MCF 10A (cell line): Measurements from ENCODE around the gene KAZN. TPM values are rescaled to one million over a fixed set of nuclear protein-coding genes. Genes with fewer than 3 reads are reported as not detected.
"Not testable (repeated sequence)": the region's sequence is repeated elsewhere in the genome, so short reads cannot be mapped to it uniquely, and the experiment has no call there.

Experiments
- BruUV-seq: library from RNA; stranded (reverse); fragments of 400-500 nt; replicated peaks from 2 replicates; lab custom pipeline; 2021; lab: Mats Ljungman, UMichigan
- CTCF ChIA-PET: fragments of 300-600 bp; sonication (Branson Sonifier 250); formaldehyde crosslinking; extraction: SDS; loops from one replicate; lab custom pipeline; 2021; ENCODE audit warnings: antibody characterized with exemption, inconsistent platforms; lab: Yijun Ruan, JAX
- POLR2A ChIA-PET: fragments of 300-600, 350-650 bp; sonication (Branson Sonifier 250); formaldehyde crosslinking; extraction: SDS; loops from one replicate; lab custom pipeline; 2020; ENCODE audit warnings: antibody characterized with exemption, inconsistent platforms; lab: Yijun Ruan, JAX
- DNase-seq: peaks from one replicate; pipeline ENCODE4 v3.0.0-alpha.2; 2018; ENCODE audit not compliant: unreplicated experiment
- H3K27ac Mint-ChIP-seq: one replicate; pipeline ENCODE4 v1.8.0; 2022; ENCODE audit warnings: mild to moderate bottlenecking, low read depth, mixed read lengths; ENCODE audit not compliant: unreplicated experiment
- H3K27me3 Mint-ChIP-seq: one replicate; pipeline ENCODE4 v1.8.0; 2022; ENCODE audit warnings: mixed read lengths; ENCODE audit not compliant: insufficient read depth, unreplicated experiment
- H3K36me3 Mint-ChIP-seq: one replicate; pipeline ENCODE4 v1.8.0; 2022; ENCODE audit warnings: mild to moderate bottlenecking, moderate library complexity, mixed read lengths; ENCODE audit not compliant: insufficient read depth, unreplicated experiment
- H3K4me1 Mint-ChIP-seq: one replicate; pipeline ENCODE4 v1.8.0; 2022; ENCODE audit warnings: mixed read lengths; ENCODE audit not compliant: insufficient read depth, unreplicated experiment
- H3K4me3 Mint-ChIP-seq: one replicate; pipeline ENCODE4 v1.8.0; 2022; ENCODE audit warnings: mild to moderate bottlenecking, moderate library complexity, mixed read lengths; ENCODE audit not compliant: unreplicated experiment
- H3K9me3 Mint-ChIP-seq: one replicate; pipeline ENCODE4 v1.8.0; 2022; ENCODE audit warnings: mixed read lengths; ENCODE audit not compliant: unreplicated experiment
- intact Hi-C: fragments of 100-400 bp; cut with micrococcal nuclease; formaldehyde crosslinking; loops from 2 replicates; pipeline ENCODE4 v1.14.1; 2022
- total RNA-seq: library from RNA; stranded (reverse); gene quantifications from 2 replicates; pipeline ENCODE4 v1.2.3, GENCODE V29; 2022
- TF ChIP-seq, protein P1 (sequence below): fragments of 200-600 bp; IDR thresholded peaks from one replicate; pipeline ENCODE4 v1.8.0; 2022; ENCODE audit warnings: antibody characterized with exemption, mild to moderate bottlenecking; ENCODE audit not compliant: unreplicated experiment

The KAZN gene
- total RNA-seq, 1 experiment from 2014 or later = 3.3 TPM

GRCh38 chr1:14577261-14577660, 21.2 kb upstream of the KAZN start:
- Mint-ChIP-seq H3K36me3 (no peaks in the 10 kb centered on the region), H3K27ac (no peak overlapping the region), H3K27me3 (no peaks in the 10 kb centered on the region), H3K4me3 (no peak overlapping the region), H3K4me1 (peaks cover 7% of the 10 kb centered on the region), H3K9me3 (peaks cover 25% of the 10 kb centered on the region)
- intact Hi-C loops = no loop called here
- ChIA-PET POLR2A (interaction anchor here (1.1 kb wide), 1 partner anchor 8 kb away, joined by 3 read pairs; no protein-coding TSS in a partner anchor), CTCF (interaction anchor here (0.5 to 1.2 kb wide), 3 partner anchors 19 to 517 kb away, joined by 3 read pairs; no protein-coding TSS in a partner anchor)
- DNase-seq = no peak
- no TSS peak for BruUV-seq
- TF ChIP-seq, protein P1, sequence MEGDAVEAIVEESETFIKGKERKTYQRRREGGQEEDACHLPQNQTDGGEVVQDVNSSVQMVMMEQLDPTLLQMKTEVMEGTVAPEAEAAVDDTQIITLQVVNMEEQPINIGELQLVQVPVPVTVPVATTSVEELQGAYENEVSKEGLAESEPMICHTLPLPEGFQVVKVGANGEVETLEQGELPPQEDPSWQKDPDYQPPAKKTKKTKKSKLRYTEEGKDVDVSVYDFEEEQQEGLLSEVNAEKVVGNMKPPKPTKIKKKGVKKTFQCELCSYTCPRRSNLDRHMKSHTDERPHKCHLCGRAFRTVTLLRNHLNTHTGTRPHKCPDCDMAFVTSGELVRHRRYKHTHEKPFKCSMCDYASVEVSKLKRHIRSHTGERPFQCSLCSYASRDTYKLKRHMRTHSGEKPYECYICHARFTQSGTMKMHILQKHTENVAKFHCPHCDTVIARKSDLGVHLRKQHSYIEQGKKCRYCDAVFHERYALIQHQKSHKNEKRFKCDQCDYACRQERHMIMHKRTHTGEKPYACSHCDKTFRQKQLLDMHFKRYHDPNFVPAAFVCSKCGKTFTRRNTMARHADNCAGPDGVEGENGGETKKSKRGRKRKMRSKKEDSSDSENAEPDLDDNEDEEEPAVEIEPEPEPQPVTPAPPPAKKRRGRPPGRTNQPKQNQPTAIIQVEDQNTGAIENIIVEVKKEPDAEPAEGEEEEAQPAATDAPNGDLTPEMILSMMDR = no peak

DNA sequence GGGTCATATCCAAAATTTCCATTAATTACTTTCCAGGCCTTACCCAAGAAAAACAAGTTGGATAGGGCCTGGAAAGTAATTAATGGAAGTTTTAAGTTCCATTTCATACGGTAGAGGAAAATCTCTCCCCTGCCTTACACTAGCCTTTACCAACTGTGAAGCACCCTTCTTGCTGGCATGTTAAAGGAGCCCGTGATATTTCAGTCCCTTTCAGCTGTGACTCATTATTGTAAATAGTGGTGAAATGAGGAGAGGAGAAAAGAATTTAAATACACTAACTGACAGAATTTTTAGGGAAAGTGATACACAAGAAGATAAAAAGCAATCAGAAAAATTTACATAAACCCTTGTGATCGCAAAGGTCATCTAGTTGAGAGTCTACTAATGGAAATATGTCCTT, 20.3 kb upstream of the KAZN start:
- TF ChIP-seq, protein P1 = no peak
- Mint-ChIP-seq H3K36me3 (no peaks in the 10 kb centered on the region), H3K27ac (no peak overlapping the region), H3K4me3 (no peak overlapping the region), H3K9me3 (peaks cover 25% of the 10 kb centered on the region), H3K4me1 (peaks cover 7% of the 10 kb centered on the region), H3K27me3 (no peaks in the 10 kb centered on the region)
- ChIA-PET CTCF (interaction anchor here (1.0 to 1.2 kb wide), 2 partner anchors 20 to 469 kb away, joined by 3 read pairs; no protein-coding TSS in a partner anchor), POLR2A (no interaction called here)
- BruUV-seq = no TSS peak
- no peak for DNase-seq
- intact Hi-C loops = no loop called here

DNA sequence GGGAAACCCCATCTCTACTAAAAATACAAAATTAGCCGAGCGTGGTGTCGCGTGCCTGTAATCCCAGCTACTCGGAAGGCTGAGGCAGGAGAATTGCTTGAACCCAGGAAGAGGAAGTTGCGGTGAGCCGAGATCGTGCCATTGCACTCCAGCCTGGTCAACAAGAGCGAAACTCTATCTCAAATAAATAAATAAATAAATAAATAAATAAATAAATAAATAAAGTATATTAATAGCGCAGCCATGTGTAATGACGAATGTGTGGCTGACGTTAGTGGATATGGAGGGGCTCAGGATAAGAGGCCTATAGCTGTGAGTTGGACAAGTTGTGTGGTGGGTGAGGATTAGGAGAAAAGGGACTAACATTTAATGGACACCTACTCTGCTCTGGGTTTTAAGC, 18.2 kb upstream of the KAZN start:
- POLR2A ChIA-PET, H3K4me3 Mint-ChIP-seq, BruUV-seq, intact Hi-C loops, H3K36me3 Mint-ChIP-seq, CTCF ChIA-PET, DNase-seq, H3K4me1 Mint-ChIP-seq, H3K27me3 Mint-ChIP-seq, H3K27ac Mint-ChIP-seq: not testable (repeated sequence)
- peaks cover 17% of the 10 kb centered on the region for H3K9me3 Mint-ChIP-seq

DNA sequence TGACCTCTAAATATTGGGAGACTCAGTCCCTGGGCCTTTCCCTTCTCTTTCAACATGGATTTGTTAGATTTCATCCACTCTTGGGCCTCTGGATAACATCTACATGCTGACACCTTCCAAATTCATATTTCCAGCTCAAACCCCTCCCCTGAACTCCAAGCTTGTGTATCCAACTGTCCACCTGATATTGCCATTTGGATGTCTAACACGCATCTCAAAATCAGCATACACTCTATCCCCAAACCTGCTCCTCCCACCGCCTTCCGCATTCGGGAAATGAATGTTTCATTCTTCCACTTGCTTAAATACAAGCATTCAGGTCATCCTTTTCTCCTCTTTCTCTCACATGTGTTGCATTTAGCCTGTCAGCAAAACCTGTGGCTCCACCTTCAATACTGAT, 17.5 kb upstream of the KAZN start:
- peaks cover 7% of the 10 kb centered on the region for H3K4me1 Mint-ChIP-seq
- TF ChIP-seq, protein P1 = no peak
- no peaks in the 10 kb centered on the region for H3K27me3 Mint-ChIP-seq
- DNase-seq = no peak
- no peaks in the 10 kb centered on the region for H3K36me3 Mint-ChIP-seq
- no peak overlapping the region for H3K4me3 Mint-ChIP-seq
- no peak overlapping the region for H3K27ac Mint-ChIP-seq
- no TSS peak for BruUV-seq
- CTCF ChIA-PET = interaction anchor here (0.6 kb wide), 2 partner anchors 19 to 212 kb away, joined by 3 read pairs; no protein-coding TSS in a partner anchor
- intact Hi-C loops = no loop called here
- peaks cover 14% of the 10 kb centered on the region for H3K9me3 Mint-ChIP-seq
- POLR2A ChIA-PET = no interaction called here
